ENCODE results near the gene KLHL40. TPM values are rescaled to one million over a fixed set of nuclear protein-coding genes. Genes with fewer than 3 reads are reported as not detected.
A peak's percentile ranks its signal among the peaks of the same experiment; 100 is the strongest.

KLHL40 gene
- total RNA-seq, 2 experiments from 2014 or later = not detected

DNA sequence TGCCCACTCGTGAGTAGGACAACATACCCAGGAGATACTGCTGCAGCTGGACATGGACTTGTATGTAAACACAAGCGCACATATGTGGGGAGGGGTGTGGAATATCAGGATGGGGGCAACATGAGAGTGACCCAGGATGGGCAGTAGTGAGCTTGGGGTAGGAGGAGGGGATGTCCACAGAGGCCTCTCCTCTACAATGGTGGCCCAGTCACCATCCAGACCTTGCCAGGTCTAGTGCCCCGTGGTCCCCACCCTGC lies 32.1 kb upstream of the KLHL40 start:
- POLR2A ChIA-PET = interaction anchor here (1.8 to 2.1 kb wide), 3 partner anchors 53 to 71 kb away, joined by 5 to 7 read pairs (median 7); partner anchors contain the start of genes NKTR, SEC22C and SS18L2
- peaks cover 23% of the 10 kb centered on the region for H3K4me1 Mint-ChIP-seq
- H3K9me3 Mint-ChIP-seq = no peaks in the 10 kb centered on the region
- H3K4me3 Mint-ChIP-seq = peak overlapping the region; percentile 85
- no peak for DNase-seq
- H3K27ac Mint-ChIP-seq = peak overlapping the region; percentile 68
- no peak for ATAC-seq (ENCODE audit: low read depth)
- peaks cover 6% of the 10 kb centered on the region for H3K36me3 Mint-ChIP-seq
- peaks cover 4% of the 10 kb centered on the region for H3K27me3 Mint-ChIP-seq

DNA sequence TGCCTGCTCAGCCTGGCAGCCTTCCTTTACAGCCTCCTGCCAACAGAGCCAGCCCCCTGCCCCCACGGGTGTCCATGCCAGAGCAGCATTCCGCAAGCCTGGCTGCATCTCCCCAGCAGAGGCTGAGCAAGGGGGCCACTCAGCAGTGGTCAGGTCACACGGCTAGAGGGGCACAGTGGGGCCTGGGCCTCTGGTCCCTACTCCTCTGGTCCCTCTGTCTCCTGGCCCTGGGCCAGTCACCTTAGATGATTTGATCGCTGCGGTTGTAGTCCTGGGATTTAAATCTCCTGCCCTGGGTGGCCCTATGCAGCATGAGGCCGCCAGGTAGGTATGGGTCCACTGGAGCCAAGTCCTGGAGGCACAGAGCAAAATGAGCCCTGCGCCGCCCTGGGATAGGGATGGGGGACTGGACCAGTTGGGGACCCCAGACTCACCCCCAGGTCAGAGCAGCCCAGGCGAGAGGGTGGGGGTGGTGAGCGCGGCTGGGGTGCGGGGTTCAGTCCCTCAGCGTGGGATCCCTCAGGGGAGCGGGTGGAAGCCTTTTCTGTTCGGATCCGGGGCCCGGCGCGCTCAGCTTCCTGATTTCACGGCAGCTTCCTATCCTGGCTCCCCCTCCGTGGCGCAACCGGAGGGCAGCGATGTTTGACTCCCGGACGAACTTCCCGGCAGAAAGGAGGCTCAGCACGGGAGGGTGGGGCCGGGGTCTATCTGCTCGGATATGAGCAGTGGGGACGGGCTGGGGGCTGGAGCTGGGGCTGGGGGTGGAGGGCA lies 31.6 kb upstream of the KLHL40 start, which contains the start of gene ZBTB47:
ZBTB47 (plus strand) TSS at position 138 of the 771 bp plus-strand sequence. CDS start 4,659 bp downstream, outside the sequence.
- POLR2A ChIA-PET = interaction anchor here (0.7 to 2.1 kb wide), 3 partner anchors 63 to 72 kb away, joined by 3 to 7 read pairs (median 5); partner anchors contain the start of genes SEC22C and SS18L2
- ATAC-seq (ENCODE audit: low read depth) = no peak
- Mint-ChIP-seq H3K27ac (peak within 1 kb of the TSS; percentile 80), H3K4me1 (peaks cover 23% of the 10 kb centered on the region), H3K9me3 (no peaks in the 10 kb centered on the region), H3K27me3 (peaks cover 4% of the 10 kb centered on the region), H3K4me3 (peak within 1 kb of the TSS; percentile 85), H3K36me3 (peaks cover 6% of the 10 kb centered on the region)
- peak; percentile 47 for DNase-seq

DNA sequence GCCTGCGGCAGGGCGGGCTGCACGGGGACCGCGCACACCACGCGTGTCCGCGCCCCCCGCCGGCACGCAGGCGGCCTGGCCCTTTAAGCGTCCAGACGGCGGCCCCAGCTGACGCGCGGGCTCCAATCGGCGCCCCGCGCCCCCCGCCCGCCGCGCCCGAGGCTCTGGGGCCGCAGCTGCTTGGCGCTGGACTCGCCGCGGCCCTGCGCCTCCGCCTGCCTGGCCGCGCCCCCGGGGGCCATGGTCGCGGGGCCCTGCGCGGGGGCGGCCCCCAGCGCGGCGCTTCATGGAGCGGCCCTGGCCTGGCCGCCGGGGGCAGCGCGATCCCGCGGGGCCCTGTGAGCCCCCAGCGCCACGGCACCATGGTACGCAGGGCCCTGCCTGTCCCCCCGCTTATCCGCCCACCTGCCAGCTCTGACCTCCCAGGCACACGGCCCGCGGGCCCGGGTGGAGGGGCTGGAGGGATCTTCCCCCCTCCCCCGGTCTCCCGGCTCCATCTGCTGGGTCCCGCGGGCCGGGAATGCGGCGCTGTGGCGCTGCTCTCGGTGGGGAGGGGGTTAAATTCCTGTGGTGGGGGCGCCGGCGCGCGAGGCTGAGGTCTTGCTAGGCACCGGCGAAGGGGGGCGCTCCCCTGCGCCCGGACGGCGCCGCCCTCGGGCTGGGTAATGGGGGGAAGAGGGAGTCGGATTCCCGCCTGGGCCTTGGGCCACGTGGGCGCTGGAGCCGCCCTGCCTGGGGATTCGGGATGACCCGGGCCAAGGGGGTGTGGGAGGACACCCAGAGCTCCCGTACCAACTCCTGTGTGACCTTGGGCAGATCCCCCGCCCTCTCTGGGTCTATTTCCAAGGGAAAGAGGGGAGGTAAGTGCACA lies 30.8 kb upstream of the KLHL40 start:
- ATAC-seq (ENCODE audit: low read depth) = peak; percentile 28
- peaks cover 19% of the 10 kb centered on the region for H3K4me1 Mint-ChIP-seq
- H3K36me3 Mint-ChIP-seq = peaks cover 1% of the 10 kb centered on the region
- H3K27ac Mint-ChIP-seq = no peak overlapping the region
- H3K9me3 Mint-ChIP-seq = no peaks in the 10 kb centered on the region
- peaks cover 4% of the 10 kb centered on the region for H3K27me3 Mint-ChIP-seq
- DNase-seq = peak; percentile 50
- H3K4me3 Mint-ChIP-seq = peak overlapping the region; percentile 22
- POLR2A ChIA-PET = interaction anchor here (0.7 kb wide), 1 partner anchor 72 kb away, joined by 3 read pairs; the partner anchor contains the start of gene SEC22C

DNA sequence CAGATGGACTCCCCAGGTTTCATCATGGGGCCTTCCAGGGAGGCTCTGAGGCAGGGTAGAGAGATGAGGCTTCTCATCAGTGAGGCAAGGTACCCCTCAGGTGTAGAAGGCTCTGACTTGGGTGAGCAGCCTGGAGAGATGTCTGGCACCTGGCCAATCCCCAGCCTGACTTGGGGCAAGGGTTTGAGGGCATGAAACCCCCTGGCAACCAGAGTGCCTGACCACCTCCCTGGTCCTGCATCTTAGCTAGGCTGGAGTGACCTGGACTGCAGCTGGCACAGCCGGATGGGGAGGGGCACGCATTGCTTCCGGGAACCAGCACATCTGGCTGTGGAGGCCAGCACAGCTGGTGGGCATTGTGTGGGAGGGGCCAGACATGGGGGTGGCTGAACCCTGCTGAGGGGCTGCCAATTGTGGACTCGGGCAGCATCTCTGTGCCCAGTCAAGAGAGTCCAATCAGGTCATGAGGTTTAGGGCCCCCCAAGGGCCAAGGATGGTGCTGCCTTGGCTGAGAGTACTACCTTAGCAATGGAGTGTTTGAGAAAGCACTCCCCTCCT lies 29.9 kb upstream of the KLHL40 start:
- H3K4me1 Mint-ChIP-seq = peaks cover 19% of the 10 kb centered on the region
- ATAC-seq (ENCODE audit: low read depth) (no peak), DNase-seq (peak; percentile 35)
- no peaks in the 10 kb centered on the region for H3K9me3 Mint-ChIP-seq
- H3K27ac Mint-ChIP-seq = no peak overlapping the region
- H3K4me3 Mint-ChIP-seq = peak overlapping the region; percentile 22
- peaks cover 4% of the 10 kb centered on the region for H3K27me3 Mint-ChIP-seq
- POLR2A ChIA-PET = no interaction called here
- H3K36me3 Mint-ChIP-seq = peaks cover 1% of the 10 kb centered on the region

DNA sequence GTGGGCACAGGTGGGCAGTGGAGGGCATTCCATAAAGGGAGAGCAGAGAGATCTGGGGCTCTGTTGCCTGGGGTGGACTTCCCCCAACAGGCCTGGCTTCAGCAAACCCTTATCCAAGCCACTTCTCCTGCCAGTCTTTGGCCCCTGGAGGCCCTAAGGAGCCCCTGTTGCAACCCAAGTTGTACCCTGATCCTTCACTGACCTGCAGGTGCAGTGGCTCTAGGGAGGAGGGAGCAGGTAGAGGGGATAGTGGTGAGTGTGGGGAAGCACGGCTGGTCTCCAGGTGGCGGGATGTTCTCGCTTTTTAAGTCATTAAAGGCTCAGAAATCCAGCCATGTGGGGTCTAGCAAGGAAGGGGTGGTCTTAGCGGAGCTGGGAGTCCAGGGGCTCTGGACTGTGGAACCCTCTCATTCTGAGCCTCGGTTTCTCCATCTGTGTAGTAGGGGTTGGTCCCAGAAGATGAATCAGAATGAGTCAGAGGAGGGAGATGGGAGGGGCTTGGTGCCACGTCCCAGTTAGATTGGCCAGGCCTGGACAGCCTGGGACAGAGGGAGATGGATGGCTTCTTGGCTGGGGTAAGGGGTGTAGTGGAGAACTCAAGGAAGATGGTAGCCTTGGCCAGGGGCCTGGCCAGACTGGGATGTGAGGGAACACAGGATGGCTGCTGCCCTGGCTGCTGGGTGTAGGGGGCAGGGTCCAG lies 29.2 kb upstream of the KLHL40 start:
- ATAC-seq (ENCODE audit: low read depth) = no peak
- no peak overlapping the region for H3K4me3 Mint-ChIP-seq

DNA sequence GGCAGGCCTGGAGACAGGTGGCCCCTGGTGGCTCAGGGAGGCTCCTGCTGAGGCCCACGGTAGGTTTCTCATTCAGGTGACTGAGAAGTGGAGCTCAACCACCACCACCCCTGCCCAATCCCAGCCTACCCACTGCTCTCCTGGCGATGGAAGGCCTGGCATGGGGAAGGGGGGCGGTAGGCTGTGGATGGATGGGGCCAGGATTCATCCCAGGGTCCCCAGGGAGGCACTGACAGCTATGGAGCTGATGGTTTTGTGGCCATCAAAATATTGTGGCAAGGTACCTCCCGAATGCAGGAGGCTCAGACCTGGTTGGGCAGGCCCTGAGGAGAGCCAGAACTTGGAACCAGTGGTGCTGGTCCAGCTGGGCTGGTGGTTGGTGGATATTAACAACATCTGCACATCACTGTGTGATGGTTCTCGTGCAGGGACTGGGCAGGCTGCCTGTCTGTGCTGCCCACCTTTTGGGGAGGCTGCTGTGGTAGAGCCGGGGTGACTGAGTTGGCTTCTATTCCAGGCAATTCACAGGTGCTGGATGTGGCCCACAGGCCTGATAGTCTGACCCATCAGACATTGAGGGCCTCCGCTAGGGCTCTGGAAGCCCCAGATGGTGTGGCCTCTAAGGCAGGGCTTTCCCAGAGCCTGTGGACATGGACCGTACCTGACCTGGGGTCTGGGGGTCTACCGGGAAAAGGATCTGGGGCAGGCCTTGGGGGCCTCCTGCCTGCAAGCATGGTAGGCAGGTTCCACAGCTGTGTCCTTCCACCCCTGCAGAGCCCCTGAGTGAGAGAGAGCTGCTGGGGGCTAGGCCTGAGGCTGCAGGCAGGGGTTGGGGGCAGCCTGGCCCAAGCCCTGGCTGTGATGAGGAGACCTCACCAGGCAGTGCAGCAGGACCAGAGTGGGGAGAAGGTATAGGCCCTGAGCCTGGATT lies 28.4 kb upstream of the KLHL40 start:
- Mint-ChIP-seq H3K27ac (no peak overlapping the region), H3K4me1 (peaks cover 17% of the 10 kb centered on the region), H3K27me3 (peaks cover 4% of the 10 kb centered on the region), H3K4me3 (no peak overlapping the region), H3K9me3 (no peaks in the 10 kb centered on the region), H3K36me3 (peaks cover 1% of the 10 kb centered on the region)
- POLR2A ChIA-PET = no interaction called here
- DNase-seq (peak; percentile 31), ATAC-seq (ENCODE audit: low read depth) (no peak)

More for the DNA sequence above, 29.2 kb upstream of the KLHL40 start:
- Mint-ChIP-seq H3K9me3 (no peaks in the 10 kb centered on the region), H3K36me3 (peaks cover 1% of the 10 kb centered on the region), H3K4me1 (peaks cover 19% of the 10 kb centered on the region), H3K27me3 (peaks cover 4% of the 10 kb centered on the region), H3K27ac (no peak overlapping the region)
- DNase-seq = no peak
- POLR2A ChIA-PET = no interaction called here

DNA sequence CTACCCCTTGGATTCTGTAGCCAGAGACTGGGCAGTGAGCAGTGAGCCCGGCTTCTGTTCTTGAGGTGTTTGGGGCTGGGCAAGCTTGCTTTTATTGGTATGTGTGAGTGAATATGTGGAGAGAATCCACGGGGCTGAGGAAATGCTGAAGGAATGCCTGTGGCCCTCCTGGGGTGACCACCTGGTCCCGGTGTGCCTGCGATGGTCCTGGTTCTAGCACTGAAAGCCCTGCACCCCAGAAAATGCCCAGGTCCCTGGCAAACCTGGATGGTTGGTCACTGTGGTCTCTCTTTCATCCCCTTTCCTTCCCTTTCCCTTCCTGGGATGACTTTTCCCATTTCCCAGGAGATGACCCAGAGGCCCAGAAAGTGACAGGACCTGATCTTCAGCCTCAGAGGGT lies 27.7 kb upstream of the KLHL40 start:
- no peak for ATAC-seq (ENCODE audit: low read depth)
- peaks cover 1% of the 10 kb centered on the region for H3K36me3 Mint-ChIP-seq
- peaks cover 10% of the 10 kb centered on the region for H3K4me1 Mint-ChIP-seq
- peaks cover 4% of the 10 kb centered on the region for H3K27me3 Mint-ChIP-seq
- no peak overlapping the region for H3K4me3 Mint-ChIP-seq
- H3K27ac Mint-ChIP-seq = peak overlapping the region; percentile 28
- POLR2A ChIA-PET = no interaction called here
- DNase-seq = no peak
- H3K9me3 Mint-ChIP-seq = no peaks in the 10 kb centered on the region

DNA sequence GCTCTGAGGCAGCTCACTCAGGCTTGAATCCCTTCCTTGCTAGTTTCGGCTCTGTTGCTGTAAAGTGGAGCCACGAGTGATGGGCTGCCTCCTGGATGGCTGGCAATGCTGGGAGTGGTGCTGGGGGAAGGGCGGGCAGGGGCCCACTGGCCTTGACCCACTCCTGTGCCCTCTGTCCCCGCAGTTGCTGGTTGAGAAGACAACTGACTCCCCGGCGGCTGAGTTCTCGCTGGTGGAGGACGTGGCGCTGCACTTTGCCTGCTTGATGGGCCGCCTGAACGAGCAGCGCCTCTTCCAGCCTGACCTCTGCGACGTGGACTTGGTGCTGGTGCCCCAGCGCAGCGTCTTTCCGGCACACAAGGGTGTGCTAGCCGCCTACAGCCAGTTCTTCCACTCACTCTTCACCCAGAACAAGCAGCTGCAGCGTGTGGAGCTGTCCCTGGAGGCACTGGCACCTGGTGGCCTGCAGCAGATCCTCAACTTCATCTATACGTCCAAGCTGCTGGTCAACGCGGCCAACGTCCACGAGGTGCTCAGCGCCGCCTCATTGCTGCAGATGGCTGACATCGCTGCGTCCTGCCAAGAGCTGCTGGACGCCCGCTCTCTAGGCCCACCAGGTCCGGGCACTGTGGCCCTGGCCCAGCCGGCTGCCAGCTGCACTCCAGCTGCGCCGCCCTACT lies 27.1 kb upstream of the KLHL40 start:
- peaks cover 4% of the 10 kb centered on the region for H3K27me3 Mint-ChIP-seq
- DNase-seq = no peak
- peaks cover 1% of the 10 kb centered on the region for H3K36me3 Mint-ChIP-seq
- H3K4me3 Mint-ChIP-seq = no peak overlapping the region
- peak overlapping the region; percentile 28 for H3K27ac Mint-ChIP-seq
- no peak for ATAC-seq (ENCODE audit: low read depth)
- no peaks in the 10 kb centered on the region for H3K9me3 Mint-ChIP-seq
- POLR2A ChIA-PET = no interaction called here
- H3K4me1 Mint-ChIP-seq = peaks cover 5% of the 10 kb centered on the region

DNA sequence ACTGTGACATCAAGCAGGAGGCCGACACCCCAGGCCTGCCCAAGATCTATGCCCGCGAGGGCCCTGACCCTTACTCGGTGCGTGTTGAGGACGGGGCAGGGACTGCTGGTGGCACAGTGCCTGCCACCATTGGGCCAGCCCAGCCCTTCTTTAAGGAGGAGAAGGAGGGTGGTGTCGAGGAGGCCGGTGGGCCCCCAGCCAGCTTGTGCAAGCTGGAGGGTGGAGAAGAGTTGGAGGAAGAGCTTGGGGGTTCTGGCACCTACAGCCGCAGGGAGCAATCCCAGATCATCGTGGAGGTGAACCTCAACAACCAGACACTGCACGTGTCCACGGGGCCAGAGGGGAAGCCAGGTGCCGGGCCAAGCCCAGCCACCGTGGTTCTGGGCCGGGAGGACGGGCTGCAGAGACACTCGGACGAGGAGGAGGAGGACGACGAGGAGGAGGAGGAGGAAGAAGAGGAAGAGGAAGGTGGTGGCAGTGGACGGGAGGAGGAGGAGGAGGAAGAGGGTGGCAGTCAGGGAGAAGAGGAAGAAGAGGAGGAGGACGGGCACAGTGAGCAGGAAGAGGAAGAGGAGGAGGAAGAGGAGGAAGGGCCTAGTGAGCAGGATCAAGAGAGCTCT lies 26.5 kb upstream of the KLHL40 start:
- no peaks in the 10 kb centered on the region for H3K9me3 Mint-ChIP-seq
- no peaks in the 10 kb centered on the region for H3K4me1 Mint-ChIP-seq
- DNase-seq (no peak), ATAC-seq (ENCODE audit: low read depth) (no peak)
- no peaks in the 10 kb centered on the region for H3K36me3 Mint-ChIP-seq
- POLR2A ChIA-PET = no interaction called here
- H3K4me3 Mint-ChIP-seq = no peak overlapping the region
- no peak overlapping the region for H3K27ac Mint-ChIP-seq
- peaks cover 4% of the 10 kb centered on the region for H3K27me3 Mint-ChIP-seq

DNA sequence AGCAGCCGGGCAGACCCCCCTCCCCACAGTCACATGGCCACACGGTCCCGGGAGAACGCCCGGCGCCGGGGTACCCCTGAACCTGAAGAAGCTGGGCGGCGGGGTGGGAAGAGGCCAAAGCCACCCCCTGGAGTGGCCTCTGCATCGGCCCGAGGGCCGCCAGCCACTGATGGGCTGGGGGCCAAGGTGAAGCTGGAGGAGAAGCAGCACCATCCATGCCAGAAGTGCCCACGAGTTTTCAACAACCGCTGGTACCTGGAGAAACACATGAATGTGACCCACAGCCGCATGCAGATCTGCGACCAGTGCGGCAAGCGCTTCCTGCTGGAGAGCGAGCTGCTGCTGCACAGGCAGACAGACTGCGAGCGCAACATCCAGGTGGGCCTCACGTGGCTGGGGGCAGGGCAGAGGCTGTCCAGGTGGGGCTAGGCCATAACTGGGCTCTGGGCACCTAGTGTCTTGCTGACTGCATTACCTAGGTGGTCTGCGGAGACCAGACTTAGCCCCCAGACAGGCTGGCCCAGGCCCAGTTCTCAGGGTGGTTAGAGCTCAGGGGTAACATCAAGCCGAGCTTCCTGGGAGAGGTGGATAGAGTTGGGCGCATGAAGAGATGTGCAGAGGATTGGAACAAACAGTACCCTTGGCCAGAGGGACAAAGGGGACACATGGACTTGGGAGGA lies 25.7 kb upstream of the KLHL40 start:
- POLR2A ChIA-PET = no interaction called here
- no peak overlapping the region for H3K4me3 Mint-ChIP-seq
- H3K9me3 Mint-ChIP-seq = no peaks in the 10 kb centered on the region
- DNase-seq (no peak), ATAC-seq (ENCODE audit: low read depth) (no peak)
- H3K27me3 Mint-ChIP-seq = peaks cover 4% of the 10 kb centered on the region
- H3K27ac Mint-ChIP-seq = no peak overlapping the region
- H3K4me1 Mint-ChIP-seq = no peaks in the 10 kb centered on the region
- H3K36me3 Mint-ChIP-seq = no peaks in the 10 kb centered on the region

DNA sequence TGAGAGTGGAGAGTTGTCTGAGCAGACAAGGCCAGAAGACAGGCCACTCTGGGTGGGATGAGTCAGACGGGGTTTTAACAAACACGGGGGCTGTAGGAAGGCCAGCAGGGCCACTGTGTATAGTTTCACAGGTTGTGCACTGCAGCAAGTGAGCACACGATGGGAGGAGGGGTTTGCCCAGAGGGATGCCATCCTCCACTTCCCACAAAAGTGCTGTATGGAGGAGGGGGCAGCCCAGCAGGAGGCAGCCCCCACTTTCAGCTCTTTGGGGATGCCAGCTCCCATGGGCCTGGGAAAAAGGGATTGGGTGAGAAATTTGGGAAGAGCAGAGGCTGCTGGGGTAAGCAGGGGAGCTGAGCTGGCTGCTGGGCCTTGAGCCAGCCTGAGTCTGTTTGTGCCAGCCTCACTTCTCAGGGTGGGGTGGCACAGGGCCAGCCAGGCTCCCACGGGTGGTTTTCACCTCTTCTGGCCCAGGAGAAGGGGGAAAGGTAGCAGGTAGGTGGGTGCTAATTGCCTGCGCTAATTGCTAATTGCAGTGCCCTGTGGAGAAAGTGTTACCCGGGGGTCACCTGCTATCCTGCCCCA lies 25.1 kb upstream of the KLHL40 start:
- H3K27me3 Mint-ChIP-seq = peaks cover 2% of the 10 kb centered on the region
- H3K4me3 Mint-ChIP-seq = no peak overlapping the region
- no peak overlapping the region for H3K27ac Mint-ChIP-seq
- POLR2A ChIA-PET = no interaction called here
- H3K9me3 Mint-ChIP-seq = no peaks in the 10 kb centered on the region
- no peaks in the 10 kb centered on the region for H3K36me3 Mint-ChIP-seq
- DNase-seq (no peak), ATAC-seq (ENCODE audit: low read depth) (no peak)
- H3K4me1 Mint-ChIP-seq = no peaks in the 10 kb centered on the region

All from activated naive CD8-positive, alpha-beta T cell treated with anti-CD3 and anti-CD28 coated beads, Interleukin-2, amount 10 ng/mL, durations not matched to agents 7 days and 5 days (primary cell).